Subcutaneous adipose tissue (tissue), 4 donors: Measurements from ENCODE around the gene ELMOD3. TPM values are rescaled to one million over a fixed set of nuclear protein-coding genes. Genes with fewer than 3 reads are reported as not detected.

Experiments used
- CTCF ChIP-seq: fragments of 450-650 bp; IDR thresholded peaks from one replicate; pipeline ENCODE4 v1.5.1; 2016; ENCODE audit warnings: low read depth, mild to moderate bottlenecking, control low read depth, antibody characterized with exemption, moderate library complexity
- total RNA-seq, 4 donors: library from RNA; depleted of rRNA; stranded (reverse); fragments of >200 nt; gene quantifications; one replicate each; pipeline ENCODE4 v1.1.0, GENCODE V29; 2016

Gene ELMOD3
- total RNA-seq, 4 donors from 2014 or later, result 34.5 to 192 (median 88.3) TPM

GRCh38 chr2:85355521-85355920 is 952 bp downstream of the ELMOD3 start:
- TF ChIP-seq CTCF, result no peak

- TF ChIP-seq CTCF, result no peak
Observed at GRCh38 chr2:85356186-85356585, 1.6 kb downstream of the ELMOD3 start.

GRCh38 chr2:85357736-85358135 is 3.2 kb downstream of the ELMOD3 start:
- no peak for TF ChIP-seq CTCF

GRCh38 chr2:85367180-85367579 is 12.6 kb downstream of the ELMOD3 start:
- no peak for TF ChIP-seq CTCF

- no peak for TF ChIP-seq CTCF
Observed at GRCh38 chr2:85368921-85369320, 14.4 kb downstream of the ELMOD3 start.

GRCh38 chr2:85369500-85369899 is 14.9 kb downstream of the ELMOD3 start:
- no peak for TF ChIP-seq CTCF

GRCh38 chr2:85371045-85371444 is 16.5 kb downstream of the ELMOD3 start:
- no peak for TF ChIP-seq CTCF
